MM.1S (cell line): ENCODE data around the gene MKLN1.

ENCODE experiments used
- EZH2 ChIP-seq: fragments of 300-600 bp; sonication (generic); optimal IDR thresholded peaks from 2 replicates; pipeline ENCODE3; 2017; ENCODE audit warnings: low read depth, mild to moderate bottlenecking, antibody characterized with exemption, low read length, mixed read lengths
- EZH2phosphoT487 ChIP-seq: fragments of 300-600 bp; sonication (generic); IDR thresholded peaks from 2 replicates; pipeline ENCODE4 v1.6.1; 2018; ENCODE audit warnings: antibody characterized with exemption, low read length
- TF ChIP-seq, protein P1 (sequence below): fragments of 300-600 bp; sonication (generic); IDR thresholded peaks from 2 replicates; pipeline ENCODE4 v1.5.1; 2016; ENCODE audit warnings: antibody characterized with exemption, low read length, mixed read lengths

DNA sequence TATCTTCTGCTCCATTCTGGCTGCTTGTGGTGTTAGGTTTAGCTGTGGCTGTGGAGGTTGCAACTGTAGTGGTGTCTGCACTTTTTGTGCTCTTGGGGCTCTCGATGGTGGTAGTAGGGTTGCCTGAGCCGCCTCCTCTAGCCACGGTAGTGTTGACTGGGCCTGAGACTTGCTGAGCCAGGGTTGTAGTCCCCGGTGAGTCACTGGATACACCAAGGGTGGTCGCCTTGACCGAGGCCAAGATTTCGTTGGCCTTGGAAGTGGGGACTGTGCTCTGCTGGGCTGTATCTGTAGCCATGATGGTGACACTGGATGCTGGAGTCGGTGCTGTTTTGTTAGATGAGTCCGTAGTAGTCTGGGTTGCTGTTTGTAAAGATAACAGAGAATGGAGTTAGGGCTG lies 183.4 kb downstream of the MKLN1 start:
- TF ChIP-seq EZH2 (no peak), EZH2phosphoT487 (no peak)
- TF ChIP-seq, protein P1, sequence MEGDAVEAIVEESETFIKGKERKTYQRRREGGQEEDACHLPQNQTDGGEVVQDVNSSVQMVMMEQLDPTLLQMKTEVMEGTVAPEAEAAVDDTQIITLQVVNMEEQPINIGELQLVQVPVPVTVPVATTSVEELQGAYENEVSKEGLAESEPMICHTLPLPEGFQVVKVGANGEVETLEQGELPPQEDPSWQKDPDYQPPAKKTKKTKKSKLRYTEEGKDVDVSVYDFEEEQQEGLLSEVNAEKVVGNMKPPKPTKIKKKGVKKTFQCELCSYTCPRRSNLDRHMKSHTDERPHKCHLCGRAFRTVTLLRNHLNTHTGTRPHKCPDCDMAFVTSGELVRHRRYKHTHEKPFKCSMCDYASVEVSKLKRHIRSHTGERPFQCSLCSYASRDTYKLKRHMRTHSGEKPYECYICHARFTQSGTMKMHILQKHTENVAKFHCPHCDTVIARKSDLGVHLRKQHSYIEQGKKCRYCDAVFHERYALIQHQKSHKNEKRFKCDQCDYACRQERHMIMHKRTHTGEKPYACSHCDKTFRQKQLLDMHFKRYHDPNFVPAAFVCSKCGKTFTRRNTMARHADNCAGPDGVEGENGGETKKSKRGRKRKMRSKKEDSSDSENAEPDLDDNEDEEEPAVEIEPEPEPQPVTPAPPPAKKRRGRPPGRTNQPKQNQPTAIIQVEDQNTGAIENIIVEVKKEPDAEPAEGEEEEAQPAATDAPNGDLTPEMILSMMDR = no peak
